Measurements from ENCODE around the gene FAM32A.

The FAM32A gene

DNA sequence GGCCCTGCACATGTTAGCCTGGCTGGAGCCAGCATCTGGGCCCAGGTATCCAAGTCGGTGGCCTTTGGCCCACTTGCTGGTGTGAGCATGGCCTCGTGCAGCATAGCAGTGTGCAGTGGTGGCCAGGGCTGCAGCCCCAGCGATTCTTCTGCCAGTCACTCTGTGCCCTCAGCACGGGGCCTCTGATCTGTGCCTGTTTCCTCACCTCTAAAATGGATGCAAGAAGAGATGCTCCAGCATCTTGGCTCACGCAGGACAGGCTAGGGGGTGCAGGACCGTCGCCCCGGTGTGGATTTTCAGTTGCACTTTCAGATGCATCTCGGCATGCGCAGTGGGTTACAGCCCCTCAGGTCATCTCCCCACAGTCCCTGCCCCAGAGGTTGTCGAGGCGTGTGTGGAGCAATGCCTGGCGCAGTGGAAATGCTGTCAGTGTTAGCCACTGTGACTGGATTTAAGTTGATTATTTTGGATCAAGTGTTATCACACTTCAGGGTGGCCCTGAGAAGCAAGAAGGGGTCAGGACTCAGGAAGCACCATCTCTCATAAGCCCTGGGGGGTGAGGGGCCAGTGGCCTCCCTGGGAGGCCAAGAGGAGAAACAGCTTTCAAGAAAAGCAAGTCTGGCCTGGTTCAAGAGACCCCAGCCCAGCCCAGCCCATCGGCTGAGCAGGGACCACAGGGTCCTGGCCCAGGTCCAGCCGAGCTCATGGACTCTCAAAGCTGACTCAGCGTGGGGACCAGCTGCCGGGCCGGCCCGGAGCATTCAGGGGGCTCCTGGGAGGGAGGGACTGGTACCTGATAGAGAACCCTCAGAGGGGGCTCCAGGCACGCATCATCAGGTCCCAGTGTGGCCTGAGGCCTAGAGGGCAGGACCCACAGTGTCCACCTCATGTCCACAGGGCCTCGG is 40.3 kb downstream of the FAM32A start:
- no peak for DNase-seq (ENCODE audit: low spot score)

DNA sequence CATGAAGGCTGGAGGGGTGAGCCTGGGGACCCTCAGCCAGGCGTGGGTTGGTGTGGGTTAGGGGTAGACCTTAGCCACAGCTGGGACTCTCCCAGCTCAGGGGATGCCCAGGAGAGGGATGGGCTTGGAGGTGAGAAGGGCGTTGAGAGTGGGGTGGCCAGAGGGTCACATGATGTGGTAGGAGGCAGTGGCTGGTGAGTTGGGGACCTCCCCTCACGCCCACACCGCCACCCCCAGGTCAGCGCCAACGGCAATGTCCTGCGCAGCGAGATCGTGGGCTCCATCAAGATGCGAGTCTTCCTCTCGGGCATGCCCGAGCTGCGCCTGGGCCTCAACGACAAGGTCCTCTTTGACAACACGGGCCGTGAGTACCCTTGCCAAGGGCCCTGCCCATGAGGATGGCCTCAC is 41.0 kb downstream of the FAM32A start:
- no peak for DNase-seq (ENCODE audit: low spot score)

DNA sequence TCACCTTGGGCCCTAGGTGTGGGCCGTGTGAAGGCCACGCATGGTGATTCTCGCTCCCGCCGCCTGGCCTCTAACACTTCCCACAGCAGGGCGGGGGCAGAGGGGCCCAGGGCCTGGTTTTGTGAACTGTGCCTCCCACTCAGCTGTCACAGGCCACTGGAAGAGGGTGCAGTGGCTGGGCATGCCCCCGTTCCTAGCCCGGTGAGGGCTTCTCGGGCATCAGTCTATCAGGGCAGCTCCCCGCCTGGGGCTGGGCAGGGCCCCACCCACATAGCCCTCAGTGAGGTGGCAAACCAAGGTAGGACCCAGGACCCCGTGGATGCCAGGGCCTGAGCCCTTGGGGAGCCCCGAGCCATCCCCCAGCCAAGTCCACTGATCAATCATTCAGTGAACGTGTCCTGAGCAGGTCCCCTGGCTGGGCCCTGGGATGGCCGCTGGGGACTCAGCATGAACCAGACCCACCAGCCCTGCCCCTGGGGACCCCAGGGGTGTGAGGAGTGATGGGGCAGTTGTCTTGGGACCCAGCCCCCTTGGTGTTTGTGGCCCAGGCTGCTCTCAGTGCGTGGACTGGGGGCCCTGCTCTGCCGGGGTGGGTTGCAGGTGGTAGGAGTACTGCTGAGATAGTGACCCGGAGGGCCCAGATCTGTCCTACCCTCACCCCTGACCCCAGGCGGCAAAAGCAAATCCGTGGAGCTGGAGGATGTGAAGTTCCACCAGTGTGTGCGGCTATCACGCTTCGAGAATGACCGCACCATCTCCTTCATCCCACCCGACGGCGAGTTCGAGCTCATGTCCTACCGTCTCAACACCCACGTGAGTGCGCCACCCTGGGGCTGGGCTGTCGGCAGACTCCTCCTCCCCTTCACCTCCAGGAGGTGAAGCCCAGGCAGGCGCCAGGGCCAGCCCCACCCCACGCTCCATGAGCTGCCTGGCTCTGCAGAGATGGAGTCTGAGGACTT is 41.9 kb downstream of the FAM32A start:
- DNase-seq (ENCODE audit: low spot score) = no peak

DNA sequence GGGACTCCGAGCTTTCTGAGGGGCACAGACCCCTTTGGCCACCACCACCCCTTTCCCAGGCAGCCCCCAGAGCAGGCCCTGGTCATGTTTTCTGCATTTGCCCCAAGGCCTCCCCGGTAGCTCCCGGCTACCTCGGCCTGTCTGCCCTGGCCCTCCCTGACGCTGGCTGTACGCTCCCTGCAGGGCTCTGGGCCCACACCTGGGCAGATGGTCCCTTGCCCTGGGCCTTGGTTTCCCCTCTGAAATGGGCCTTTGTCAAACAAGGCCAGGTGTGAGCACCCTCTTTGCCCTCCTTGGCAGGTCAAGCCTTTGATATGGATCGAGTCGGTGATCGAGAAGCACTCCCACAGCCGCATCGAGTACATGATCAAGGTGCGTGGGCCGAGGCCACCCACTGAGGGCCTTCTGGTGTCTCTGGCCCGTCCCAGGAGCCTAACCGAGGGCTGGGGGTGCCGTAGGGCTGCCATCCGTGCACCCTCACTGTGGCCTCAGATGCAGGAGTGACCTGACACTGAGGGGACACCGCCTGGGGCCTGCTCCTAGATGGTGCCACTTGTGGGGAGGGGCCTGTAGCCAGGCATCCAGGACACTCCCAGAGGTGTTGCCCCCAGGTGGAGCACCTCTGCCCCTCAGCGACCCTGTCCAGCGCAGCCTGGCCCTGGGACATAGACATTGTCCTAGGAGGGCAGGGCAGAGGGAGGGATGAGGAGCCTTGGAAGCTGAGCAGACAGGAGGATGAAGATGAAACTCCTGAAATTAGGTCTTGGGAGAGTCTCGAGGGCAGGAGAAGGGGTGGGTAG is 42.8 kb downstream of the FAM32A start:
- DNase-seq (ENCODE audit: low spot score) = no peak

DNA sequence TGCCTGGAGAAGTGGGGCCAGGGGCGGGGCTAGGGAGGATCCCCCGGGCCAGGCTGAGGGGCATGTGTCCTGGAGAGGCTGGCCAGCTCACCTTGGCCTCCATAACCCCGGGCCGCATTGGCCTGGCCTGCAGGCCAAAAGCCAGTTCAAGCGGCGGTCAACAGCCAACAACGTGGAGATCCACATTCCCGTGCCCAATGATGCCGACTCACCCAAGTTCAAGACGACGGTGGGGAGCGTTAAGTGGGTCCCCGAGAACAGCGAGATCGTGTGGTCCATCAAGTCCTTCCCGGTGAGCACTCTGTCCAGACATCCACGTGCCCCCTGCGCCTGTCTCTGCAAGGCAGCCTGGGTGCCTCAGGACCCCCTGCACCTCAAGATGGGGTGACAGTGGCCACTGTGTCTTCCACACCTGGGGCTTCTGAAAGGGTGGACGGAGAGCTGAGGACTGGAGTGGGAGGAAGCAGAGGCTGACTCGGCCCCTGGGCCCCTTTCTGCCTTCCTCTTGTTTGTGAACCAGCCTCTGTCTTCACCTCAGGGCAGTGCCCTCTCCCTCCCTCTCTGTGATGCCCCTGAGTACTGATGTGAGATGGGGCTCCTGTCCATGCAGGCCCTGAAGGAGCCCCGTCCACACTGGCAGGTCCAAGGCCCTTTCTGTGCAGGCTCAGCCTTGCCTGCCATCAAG is 43.6 kb downstream of the FAM32A start:
- no peak for DNase-seq (ENCODE audit: low spot score)

DNA sequence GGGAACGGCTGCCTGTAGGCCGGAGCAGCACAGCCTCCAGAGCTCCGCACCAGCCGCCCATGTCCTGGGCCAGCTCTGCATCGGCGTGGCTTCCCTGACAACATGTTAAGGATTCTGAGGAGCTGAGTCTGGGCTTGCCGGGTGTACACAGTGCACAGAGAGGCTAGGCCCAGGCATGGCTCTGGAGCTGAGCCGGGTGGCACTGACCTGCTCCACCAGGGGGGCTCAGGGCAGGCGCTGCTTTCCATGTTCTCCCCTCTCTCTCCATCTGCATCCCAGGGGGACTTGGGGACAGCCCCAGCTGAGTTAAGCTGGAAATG is 44.1 kb downstream of the FAM32A start:
- DNase-seq (ENCODE audit: low spot score) = no peak

DNA sequence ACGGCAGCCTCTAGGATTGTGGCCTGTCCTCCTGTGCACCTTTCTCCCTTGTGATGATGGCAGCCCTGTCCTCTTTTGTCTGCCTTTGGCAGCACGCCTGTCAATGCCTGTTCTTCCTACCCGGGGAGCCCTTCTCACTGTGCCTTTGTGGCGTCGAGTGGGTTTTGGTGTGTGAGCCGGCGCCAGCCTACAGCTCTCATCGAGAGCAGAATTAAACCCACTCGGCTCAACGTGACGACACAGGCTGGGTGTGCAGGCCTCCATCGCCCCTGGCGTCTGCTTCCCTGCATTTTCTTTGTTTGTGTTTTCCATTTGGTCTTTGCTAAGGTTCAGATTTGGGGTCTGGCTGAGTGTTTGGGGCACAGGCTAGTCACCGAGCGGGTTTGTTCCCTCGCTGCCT is 46.9 kb downstream of the FAM32A start:
- DNase-seq (ENCODE audit: low spot score) = no peak

DNA sequence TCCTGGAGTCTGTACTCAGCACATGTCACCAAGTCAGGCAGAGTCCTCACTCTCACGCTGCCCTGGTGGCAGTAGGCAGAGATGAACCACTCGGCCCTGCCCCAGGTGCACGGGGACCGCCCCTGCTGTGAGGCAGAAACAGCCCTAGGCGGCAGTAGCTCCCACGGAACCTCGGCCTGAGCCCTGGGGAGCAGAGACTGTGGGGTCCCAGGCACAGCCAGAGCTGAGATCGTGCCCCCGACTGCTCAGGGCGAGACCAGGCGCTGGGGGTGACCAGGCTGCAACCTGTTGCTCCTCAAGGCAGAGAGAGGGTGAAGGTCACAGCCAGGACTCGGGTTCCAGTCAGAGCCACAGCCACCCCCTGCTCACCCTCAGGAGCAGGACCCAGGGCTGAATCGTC is 47.4 kb downstream of the FAM32A start:
- DNase-seq (ENCODE audit: low spot score) = no peak

DNA sequence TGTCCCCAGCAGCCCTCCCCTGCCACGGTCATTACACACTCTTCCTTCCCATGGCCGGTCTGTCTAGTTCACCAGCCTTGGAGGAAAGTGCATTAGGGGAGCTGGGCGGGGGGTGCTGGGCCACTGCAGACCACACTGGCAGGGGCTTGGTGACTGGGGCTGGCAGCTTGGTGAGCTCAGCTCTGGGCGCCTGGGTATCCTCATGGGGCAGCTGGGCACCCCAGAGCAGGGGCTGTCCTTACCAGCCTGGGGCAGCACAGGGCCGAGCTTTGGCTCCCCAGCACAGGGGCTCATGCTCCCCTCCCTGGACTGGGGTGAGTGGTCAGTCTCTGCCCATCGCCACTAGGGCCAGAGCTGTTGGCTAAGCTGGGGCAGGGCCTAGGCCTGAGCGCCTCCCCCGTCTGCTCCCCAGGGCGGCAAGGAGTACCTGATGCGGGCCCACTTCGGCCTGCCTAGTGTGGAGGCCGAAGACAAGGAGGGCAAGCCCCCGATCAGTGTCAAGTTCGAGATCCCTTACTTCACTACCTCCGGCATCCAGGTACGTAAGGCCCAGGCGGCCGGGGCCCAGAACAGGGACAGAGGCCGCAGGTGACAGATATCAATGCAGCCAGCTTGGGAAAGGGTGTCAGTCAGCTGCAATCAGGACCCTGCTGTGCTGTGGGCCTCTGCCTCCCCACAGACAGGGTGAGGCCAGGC is 48.0 kb downstream of the FAM32A start:
- DNase-seq (ENCODE audit: low spot score) = no peak

DNA sequence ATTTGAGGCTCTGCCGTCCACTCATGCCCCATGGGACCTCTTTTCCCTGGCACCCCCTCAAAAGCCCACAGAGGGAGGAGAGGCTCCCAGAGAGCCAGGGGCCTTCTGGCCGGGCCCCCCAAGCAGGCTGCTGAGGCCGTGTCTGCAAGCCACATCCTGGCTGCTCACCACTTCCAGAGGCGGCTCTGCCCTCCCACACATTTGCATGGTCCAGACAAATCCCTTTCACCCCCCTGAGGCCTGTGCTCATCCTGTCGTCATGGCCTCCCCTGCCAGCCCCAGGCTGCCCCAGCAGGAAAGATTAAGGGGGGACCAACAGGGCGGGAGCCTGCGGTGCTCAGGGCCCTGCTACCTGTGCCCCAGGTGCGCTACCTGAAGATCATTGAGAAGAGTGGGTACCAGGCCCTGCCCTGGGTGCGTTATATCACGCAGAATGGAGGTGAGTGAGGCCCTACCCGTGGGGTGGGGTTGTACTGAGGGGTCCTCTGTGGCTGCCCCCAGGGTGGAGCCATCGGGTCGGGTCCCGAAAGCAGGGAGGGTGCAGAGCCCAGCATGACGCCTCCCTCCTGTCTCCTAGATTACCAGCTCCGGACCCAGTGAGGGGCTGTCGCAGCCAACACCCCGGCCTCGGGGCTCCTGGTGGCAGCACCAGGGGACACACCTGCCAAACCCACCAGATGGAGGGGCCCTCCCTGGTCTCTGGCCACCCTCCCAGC is 48.8 kb downstream of the FAM32A start:
- DNase-seq (ENCODE audit: low spot score) = no peak

DNA sequence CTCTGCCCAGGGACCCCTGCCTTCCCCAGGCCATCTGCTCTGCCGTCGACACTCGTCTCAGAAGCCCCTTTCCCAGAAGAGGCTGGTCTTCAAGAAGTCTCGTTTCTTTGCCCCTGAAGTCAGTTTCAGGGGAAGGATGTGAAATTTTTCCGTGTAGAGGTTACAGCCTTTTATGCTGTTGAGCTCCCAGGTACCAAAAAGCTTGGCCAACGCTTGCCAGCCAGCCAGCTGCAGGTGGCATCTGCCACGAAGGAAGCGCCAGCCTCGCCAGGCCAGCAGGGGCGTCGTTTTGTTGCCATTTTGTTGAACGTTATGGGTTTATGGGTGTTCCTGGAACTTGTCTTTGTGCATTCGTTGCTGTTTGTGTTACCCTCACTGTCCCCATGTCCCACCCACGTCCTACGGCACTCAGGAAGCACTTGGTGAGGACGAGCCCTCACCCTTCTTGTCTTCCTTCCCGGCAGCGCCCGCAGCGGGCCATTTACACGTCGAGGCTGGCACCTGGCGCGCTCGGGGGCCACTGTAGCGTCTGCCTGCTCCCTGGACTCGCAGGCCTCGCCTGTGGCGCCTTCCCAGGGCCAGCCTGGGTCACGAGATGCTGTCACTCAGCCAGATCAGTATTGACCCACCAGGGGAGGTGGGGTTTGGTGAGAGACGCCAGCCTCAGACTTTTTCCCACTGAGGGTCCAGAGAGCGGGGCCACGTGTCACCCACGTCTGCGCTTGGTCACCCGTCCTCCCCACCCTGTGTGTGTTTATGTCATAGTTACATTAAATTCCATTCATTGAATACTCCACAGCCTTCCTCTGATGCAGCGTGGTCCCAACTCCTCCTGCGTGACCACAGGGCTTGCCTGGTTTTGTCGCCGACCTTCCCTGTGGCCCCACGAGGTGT is 49.6 kb downstream of the FAM32A start:
- no peak for DNase-seq (ENCODE audit: low spot score)

DNA sequence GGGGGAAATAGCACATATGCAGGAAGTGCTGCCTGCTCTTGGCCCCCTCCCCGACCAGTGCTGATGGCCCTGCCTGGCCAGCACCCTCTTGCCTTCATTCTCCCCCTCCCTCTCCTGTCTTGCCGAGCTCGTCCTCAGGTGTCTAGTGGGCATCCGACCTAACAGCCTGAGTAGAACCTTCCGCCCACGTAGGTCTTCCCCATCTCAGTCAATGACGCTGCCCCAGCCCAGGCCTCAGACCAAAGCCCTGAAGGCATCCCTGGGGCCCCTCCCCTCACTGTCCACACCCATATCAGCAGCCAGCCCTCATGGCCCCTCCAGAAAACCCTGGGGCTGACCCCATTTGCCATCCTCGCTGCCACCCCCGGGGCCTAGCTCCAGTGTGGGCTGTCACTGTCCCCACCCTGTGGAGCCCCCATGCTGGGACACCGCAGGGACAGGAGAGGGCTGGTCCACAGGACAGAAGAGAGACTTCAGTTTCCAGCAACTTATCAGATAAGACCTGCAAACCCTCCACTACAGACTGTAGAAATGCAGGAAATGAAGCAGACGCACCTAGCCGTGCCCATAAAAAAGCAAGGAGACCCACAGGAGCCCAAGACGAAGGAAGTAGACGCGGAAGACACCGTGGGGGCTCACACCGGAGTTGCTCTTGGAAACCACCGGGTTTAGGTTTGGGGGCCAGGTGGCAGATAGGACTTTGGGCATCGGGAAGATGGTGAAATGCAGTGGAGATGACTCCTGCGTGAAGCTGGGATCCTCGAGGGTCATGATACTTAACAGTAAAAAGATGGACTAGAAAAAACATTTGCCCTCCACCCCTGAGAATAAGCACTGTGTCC is 50.8 kb downstream of the FAM32A start:
- DNase-seq (ENCODE audit: low spot score) = no peak

Measured in RKO (cell line).